Peyer's patch (tissue), 4 donors: ENCODE measurements around the gene NET1.

Experiments used
- CTCF ChIP-seq, 6 experiments: fragments of 450-650 bp in 4 of 6; fragments of 200-600 bp in 2 of 6; sonication (generic) in 1 of 6; IDR thresholded peaks; one replicate each; pipeline ENCODE4 v1.5.1; 2017 to 2019; ENCODE audit warnings: antibody characterized with exemption in 6 of 6, mild to moderate bottlenecking in 3 of 6, moderate library complexity in 1 of 6
- POLR2A ChIP-seq, 2 donors: fragments of 450-650 bp; IDR thresholded peaks; one replicate each; pipeline ENCODE4 v1.5.1; 2017; ENCODE audit warnings: antibody characterized with exemption in 2 of 2, mild to moderate bottlenecking in 2 of 2, moderate library complexity in 2 of 2

- TF ChIP-seq CTCF (IDR thresholded peaks at IDR 0.05) (no peak), POLR2A (IDR thresholded peaks at IDR 0.05) (no peak)
These were observed 13.0 kb upstream of the NET1 start for GRCh38 chr10:5399332-5399731.
